Measurements from ENCODE around the gene CERS6.

CERS6 gene

DNA sequence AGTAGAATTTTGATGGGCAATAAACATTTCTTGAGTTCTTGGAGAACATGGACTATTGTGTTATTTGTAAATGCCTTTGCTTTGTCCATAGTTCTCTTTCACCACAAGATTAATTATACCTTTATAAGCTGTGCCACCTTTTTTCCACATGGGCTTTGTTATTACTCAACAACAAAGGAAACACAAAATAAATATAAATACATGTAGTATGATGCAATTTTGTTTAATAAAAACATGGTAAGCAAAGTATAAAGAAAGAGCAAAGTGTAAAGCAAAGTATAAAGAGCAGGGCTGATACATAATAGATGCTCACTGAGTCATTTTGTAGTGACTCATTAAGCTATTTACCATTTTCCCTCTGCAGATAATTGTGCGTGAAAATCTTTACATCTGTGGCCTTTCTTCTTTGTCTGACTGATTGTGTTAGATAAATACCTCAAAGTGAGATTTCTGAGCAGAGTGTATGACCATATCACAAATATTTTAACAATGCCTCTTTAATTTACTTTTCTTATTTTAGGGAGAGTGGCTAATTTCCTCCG is 80.9 kb downstream of the CERS6 start:
- TF ChIP-seq, protein P1, sequence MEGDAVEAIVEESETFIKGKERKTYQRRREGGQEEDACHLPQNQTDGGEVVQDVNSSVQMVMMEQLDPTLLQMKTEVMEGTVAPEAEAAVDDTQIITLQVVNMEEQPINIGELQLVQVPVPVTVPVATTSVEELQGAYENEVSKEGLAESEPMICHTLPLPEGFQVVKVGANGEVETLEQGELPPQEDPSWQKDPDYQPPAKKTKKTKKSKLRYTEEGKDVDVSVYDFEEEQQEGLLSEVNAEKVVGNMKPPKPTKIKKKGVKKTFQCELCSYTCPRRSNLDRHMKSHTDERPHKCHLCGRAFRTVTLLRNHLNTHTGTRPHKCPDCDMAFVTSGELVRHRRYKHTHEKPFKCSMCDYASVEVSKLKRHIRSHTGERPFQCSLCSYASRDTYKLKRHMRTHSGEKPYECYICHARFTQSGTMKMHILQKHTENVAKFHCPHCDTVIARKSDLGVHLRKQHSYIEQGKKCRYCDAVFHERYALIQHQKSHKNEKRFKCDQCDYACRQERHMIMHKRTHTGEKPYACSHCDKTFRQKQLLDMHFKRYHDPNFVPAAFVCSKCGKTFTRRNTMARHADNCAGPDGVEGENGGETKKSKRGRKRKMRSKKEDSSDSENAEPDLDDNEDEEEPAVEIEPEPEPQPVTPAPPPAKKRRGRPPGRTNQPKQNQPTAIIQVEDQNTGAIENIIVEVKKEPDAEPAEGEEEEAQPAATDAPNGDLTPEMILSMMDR (IDR thresholded peaks at IDR 0.05) = no peak
- TF ChIP-seq ZFX (IDR thresholded peaks at IDR 0.05; ENCODE audit: borderline replicate concordance) = no peak
- H3K27ac ChIP-seq = no peak overlapping the region

DNA sequence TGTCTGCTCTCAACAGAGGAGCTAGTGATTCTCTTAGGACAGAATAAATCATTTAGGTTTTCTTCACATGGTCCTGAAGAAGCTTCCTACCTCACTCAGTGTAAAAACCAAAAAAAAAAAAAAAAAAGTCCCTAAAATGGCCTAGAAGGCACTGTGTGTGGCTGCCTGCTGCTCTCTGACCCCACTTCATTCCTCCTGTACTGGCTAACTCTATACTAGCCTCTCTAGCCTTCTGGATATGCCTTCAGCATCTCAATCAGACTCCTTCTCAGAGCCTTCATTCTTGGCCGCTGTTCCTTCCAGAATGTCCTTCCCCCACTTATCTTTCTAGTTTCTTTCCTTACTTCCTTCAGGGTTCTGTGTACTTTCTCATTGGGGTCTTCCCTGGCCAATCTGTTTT is 82.1 kb downstream of the CERS6 start:
- H3K27ac ChIP-seq = no peak overlapping the region
- TF ChIP-seq, protein P1 (IDR thresholded peaks at IDR 0.05) = no peak
- TF ChIP-seq ZFX (IDR thresholded peaks at IDR 0.05; ENCODE audit: borderline replicate concordance) = no peak

DNA sequence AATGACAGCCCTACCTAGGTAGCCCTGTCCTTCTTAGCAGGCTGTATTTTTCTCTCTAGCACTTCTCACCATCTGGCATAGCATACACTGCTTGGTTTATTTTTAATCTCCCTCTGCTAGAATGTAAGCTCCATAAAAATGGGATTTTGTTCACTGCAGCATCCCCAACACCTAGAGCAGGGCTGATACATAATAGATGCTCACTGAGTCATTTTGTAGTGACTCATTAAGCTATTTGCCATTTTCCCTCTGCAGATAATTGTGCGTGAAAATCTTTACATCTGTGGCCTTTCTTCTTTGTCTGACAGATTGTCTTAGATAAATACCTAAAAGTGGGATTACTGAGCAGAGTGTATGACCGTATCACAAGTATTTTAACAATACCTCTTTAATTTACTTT is 82.5 kb downstream of the CERS6 start:
- H3K27ac ChIP-seq = no peak overlapping the region

DNA sequence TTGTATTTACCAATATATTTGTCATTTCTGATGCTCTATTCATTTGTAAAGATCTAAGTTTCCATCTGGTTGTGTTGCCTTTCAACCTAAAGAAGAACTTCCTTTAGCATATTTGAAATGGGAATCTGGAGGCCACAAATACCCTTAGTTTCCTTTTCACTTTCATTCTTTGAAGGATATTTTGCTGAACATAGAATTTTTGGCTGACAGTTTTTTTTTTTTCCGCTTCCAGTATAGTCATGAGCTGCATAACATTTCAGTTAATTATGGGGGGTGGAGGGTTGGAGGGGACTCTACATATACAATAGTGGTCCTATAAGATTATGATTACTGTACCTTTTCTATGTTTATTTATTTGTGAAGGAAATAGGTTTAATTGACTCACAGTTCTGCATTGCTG is 83.9 kb downstream of the CERS6 start:
- H3K27ac ChIP-seq = no peak overlapping the region
- TF ChIP-seq ZFX (IDR thresholded peaks at IDR 0.05; ENCODE audit: borderline replicate concordance) = no peak
- TF ChIP-seq, protein P1 (IDR thresholded peaks at IDR 0.05) = no peak

More for the DNA sequence above, 82.5 kb downstream of the CERS6 start:
- TF ChIP-seq, protein P1 (IDR thresholded peaks at IDR 0.05) = no peak
- TF ChIP-seq ZFX (IDR thresholded peaks at IDR 0.05; ENCODE audit: borderline replicate concordance) = no peak

DNA sequence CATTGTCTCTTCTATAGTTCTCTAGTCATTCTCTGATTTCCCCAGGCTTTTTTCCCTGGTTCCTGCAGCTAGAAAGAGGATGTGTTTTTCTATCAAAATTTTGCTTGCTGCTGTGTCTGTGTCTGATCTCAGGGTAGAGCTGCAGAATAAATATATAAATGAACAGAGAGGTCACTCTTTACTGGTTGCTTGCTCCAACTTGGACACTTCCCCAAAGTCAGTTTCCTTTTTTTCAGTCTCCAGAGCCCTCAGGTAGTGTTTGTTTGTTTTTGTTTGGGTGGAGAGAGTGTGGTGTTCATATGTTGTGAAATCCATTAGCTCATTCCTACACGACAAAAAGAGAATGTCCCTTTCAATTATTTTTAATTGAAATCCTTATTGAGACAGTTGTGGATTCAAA is 85.8 kb downstream of the CERS6 start:
- no peak overlapping the region for H3K27ac ChIP-seq
- TF ChIP-seq, protein P1 (IDR thresholded peaks at IDR 0.05) = no peak
- TF ChIP-seq ZFX (IDR thresholded peaks at IDR 0.05; ENCODE audit: borderline replicate concordance) = no peak

DNA sequence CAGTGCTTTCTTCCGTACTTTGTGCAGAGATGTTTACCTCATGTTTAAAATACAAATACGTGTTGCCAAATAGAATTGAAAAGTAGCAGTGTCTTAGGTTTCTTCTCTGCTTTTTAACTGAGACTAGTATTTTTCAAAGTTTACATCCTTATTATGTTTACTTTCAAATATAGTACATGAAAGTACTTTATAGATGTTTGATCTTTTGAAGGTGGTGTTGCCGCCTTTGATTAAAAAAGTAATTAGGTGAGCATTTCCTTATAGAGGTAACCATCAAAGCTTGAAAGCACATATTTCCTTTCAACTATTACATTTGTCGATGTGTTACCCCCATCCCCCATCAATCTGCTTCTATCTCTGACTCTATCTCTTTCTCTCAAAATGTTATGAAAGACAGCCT is 87.0 kb downstream of the CERS6 start:
- TF ChIP-seq ZFX (IDR thresholded peaks at IDR 0.05; ENCODE audit: borderline replicate concordance) = no peak
- TF ChIP-seq, protein P1 (IDR thresholded peaks at IDR 0.05) = no peak
- no peak overlapping the region for H3K27ac ChIP-seq

DNA sequence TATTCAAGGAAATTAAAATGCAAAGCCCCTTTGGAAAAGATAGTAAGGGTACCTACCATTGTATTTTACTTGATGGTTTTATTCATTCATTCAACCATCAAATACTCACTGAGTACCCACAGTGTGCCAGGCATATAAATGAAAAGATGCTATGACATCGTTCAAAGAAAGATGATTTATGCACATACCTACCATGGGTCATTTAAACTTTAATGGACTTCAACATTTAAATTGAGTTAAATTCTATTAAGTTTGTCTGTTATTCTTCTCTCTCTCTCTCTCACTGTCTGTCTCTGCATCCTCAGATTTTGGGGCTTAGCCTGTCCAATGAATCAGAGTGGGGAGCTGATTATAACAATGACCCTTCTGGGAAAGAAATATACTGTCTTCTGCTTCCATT is 87.9 kb downstream of the CERS6 start:
- H3K27ac ChIP-seq = no peak overlapping the region
- TF ChIP-seq, protein P1 (IDR thresholded peaks at IDR 0.05) = no peak
- no peak for TF ChIP-seq ZFX (IDR thresholded peaks at IDR 0.05; ENCODE audit: borderline replicate concordance)

Measured in 22Rv1 (cell line).